Pancreas (tissue), 10 donors: ENCODE measurements around the gene DDHD1. TPM values are rescaled to one million over a fixed set of nuclear protein-coding genes. Genes with fewer than 3 reads are reported as not detected.

Source experiments
- ATAC-seq, 4 donors: fragments of 200-7000 bp; cut with Tn5 transposase; one replicate each; pipeline versions ENCODE4 v1.8.0 to v1.9.1; 2020; ENCODE audit warnings: mild to moderate bottlenecking in 4 of 4, moderate library complexity in 4 of 4
- DNase-seq, 6 donors: peaks; one replicate each; pipeline ENCODE4 v3.0.0-alpha.2; 2020
- FAIRE-seq: peaks from 2 replicates; lab custom pipeline; 2012; peaks lifted over from hg19 to GRCh38; lab: Jason Lieb, UNC
- H3K27ac ChIP-seq, 4 donors: fragments of 200-600 bp; sonication (generic); 1 replicate in 3 of 4; 2 replicates in 1 of 4; pipeline versions ENCODE4 v1.5.0 to v1.8.0; 2020
- H3K27me3 ChIP-seq, 4 donors: fragments of 200-600 bp; one replicate each; pipeline ENCODE4 v1.8.0; 2021
- H3K36me3 ChIP-seq, 3 donors: fragments of 200-600 bp; sonication (generic) in 1 of 3; one replicate each; pipeline versions ENCODE4 v1.5.0 to v1.8.0; 2020 to 2021
- H3K4me1 ChIP-seq, 3 donors: fragments of 200-600 bp; one replicate each; pipeline ENCODE4 v1.8.0; 2021
- H3K4me3 ChIP-seq, 4 donors: fragments of 200-600 bp; sonication (generic) in 2 of 4; one replicate each; pipeline versions ENCODE4 v1.5.0 to v1.8.0; 2020 to 2021
- H3K9me3 ChIP-seq, 4 donors: fragments of 200-600 bp; one replicate each; pipeline ENCODE4 v1.8.0; 2021
- WGBS, 2 donors: extraction: QIAGEN DNeasy Blood & Tissue Kit; methylation state at CpG; one replicate each; pipeline ENCODE4 v1.1.7; 2013; 5-methylcytosine and 5-hydroxymethylcytosine counted together
- intact Hi-C, 3 donors: fragments of 100-400 bp; cut with DNase I; formaldehyde crosslinking; loops; one replicate each; pipeline versions ENCODE4 v1.11.1 to v1.14.2; 2022
- polyA plus RNA-seq, 2 donors: library from polyadenylated mRNA; stranded (reverse); fragments of 200-250 nt; gene quantifications; one replicate each; pipeline ENCODE4 v1.2.3, GENCODE V29; 2013
- total RNA-seq, 6 donors: library from RNA; stranded (reverse); fragmentation: NEBNext Ultra II Directional in 4 of 6; extraction: Animal tissue kit (Norgen Biotek cat#: 25700) in 4 of 6; gene quantifications; one replicate each; pipeline versions ENCODE4 v1.2.1 to v1.2.4, GENCODE V29; 2021 to 2023
- TF ChIP-seq, protein P1 (sequence below), 4 donors: fragments of 200-600 bp; sonication (generic) in 3 of 4; IDR thresholded peaks; one replicate each; pipeline versions ENCODE4 v1.5.0 to v1.8.0; 2021; ENCODE audit warnings: antibody characterized with exemption in 4 of 4
- donor health status: healthy with polysubstance abuse.
- donor health status: DM: no; HTN: no; CAD: no; lungs with moderate emphysema.
- donor health status: DM: no; HTN: no; CAD: no.
- donor health status: control.
- donor health status: control.
- donor health status: Bipolar disorder and iron deficiency.
- donor health status: DM: yes; HTN: yes; CAD: no.
- donor health status: DM: no; HTN: no; CAD: no.
- donor health status: DM: no; HTN: no; CAD: no.
- donor health status: DM: yes; HTN: yes; CAD: no.

Gene DDHD1
- total and polyA plus RNA-seq, 8 donors: 3.5 to 6.9 (median 4.7) TPM

- WGBS, 2 donors: 93 to 98% methylated on average over 1 of the region's 1 CpG
- H3K9me3 ChIP-seq: no peaks in the 10 kb centered on the region
- no peaks in the 10 kb centered on the region for H3K27me3 ChIP-seq
- FAIRE-seq (no peak), DNase-seq (no peak), ATAC-seq (no peak)
- no peak overlapping the region for H3K4me3 ChIP-seq
- intact Hi-C loops: no loop called here
- TF ChIP-seq, protein P1, sequence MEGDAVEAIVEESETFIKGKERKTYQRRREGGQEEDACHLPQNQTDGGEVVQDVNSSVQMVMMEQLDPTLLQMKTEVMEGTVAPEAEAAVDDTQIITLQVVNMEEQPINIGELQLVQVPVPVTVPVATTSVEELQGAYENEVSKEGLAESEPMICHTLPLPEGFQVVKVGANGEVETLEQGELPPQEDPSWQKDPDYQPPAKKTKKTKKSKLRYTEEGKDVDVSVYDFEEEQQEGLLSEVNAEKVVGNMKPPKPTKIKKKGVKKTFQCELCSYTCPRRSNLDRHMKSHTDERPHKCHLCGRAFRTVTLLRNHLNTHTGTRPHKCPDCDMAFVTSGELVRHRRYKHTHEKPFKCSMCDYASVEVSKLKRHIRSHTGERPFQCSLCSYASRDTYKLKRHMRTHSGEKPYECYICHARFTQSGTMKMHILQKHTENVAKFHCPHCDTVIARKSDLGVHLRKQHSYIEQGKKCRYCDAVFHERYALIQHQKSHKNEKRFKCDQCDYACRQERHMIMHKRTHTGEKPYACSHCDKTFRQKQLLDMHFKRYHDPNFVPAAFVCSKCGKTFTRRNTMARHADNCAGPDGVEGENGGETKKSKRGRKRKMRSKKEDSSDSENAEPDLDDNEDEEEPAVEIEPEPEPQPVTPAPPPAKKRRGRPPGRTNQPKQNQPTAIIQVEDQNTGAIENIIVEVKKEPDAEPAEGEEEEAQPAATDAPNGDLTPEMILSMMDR (IDR thresholded peaks at IDR 0.05): no peak
- peaks cover under 1 to 10% (median 4%) of the 10 kb centered on the region in 3 donors for H3K4me1 ChIP-seq
- no peaks in the 10 kb centered on the region for H3K36me3 ChIP-seq
- no peak overlapping the region for H3K27ac ChIP-seq
Measured at GRCh38 chr14:53037016-53037415, 116.1 kb downstream of the DDHD1 start.

GRCh38 chr14:53035336-53036210, 117.5 kb downstream of the DDHD1 start:
- ATAC-seq: no peak
- H3K4me1 ChIP-seq: peaks cover 4 to 8% (median 5%) of the 10 kb centered on the region in 3 donors
- no peak overlapping the region for H3K4me3 ChIP-seq
- no peak for DNase-seq
- intact Hi-C loops: no loop called here
- no peaks in the 10 kb centered on the region for H3K27me3 ChIP-seq
- no peaks in the 10 kb centered on the region for H3K9me3 ChIP-seq
- H3K36me3 ChIP-seq: no peaks in the 10 kb centered on the region
- no peak for FAIRE-seq
- WGBS, 2 donors: 90 to 93% methylated on average over 6 of the region's 6 CpGs
- TF ChIP-seq, protein P1 (IDR thresholded peaks at IDR 0.05): no peak
- no peak overlapping the region for H3K27ac ChIP-seq

- intact Hi-C loops: no loop called here
- Histone ChIP-seq H3K9me3 (no peaks in the 10 kb centered on the region), H3K27me3 (no peaks in the 10 kb centered on the region), H3K4me3 (no peak overlapping the region), H3K36me3 (no peaks in the 10 kb centered on the region), H3K27ac (no peak overlapping the region), H3K4me1 (peaks cover 4 to 8% (median 5%) of the 10 kb centered on the region in 3 donors)
- FAIRE-seq: no peak
- TF ChIP-seq, protein P1 (IDR thresholded peaks at IDR 0.05): no peak
- DNase-seq: no peak
- WGBS, 2 donors: 96 to 99% methylated on average over 3 of the region's 3 CpGs
- no peak for ATAC-seq
Measured at GRCh38 chr14:53034688-53035230, 118.4 kb downstream of the DDHD1 start.

GRCh38 chr14:53034036-53034435, 119.1 kb downstream of the DDHD1 start:
- WGBS, 2 donors: 91 to 92% methylated on average over 3 of the region's 3 CpGs
- DNase-seq: no peak
- Histone ChIP-seq H3K36me3 (no peaks in the 10 kb centered on the region), H3K27me3 (no peaks in the 10 kb centered on the region), H3K4me1 (peaks cover 4 to 8% (median 5%) of the 10 kb centered on the region in 3 donors), H3K9me3 (no peaks in the 10 kb centered on the region), H3K4me3 (no peak overlapping the region), H3K27ac (no peak overlapping the region)
- intact Hi-C loops: no loop called here
- ATAC-seq: no peak
- no peak for FAIRE-seq
- TF ChIP-seq, protein P1 (IDR thresholded peaks at IDR 0.05): no peak
